ENCODE results near the gene STK32B.

The STK32B gene

GRCh38 chr4:5125321-5125720 lies 74.0 kb downstream of the STK32B start:
- no peak for DNase-seq (ENCODE audit: low read depth in 2 of 2)

GRCh38 chr4:5126231-5126630 lies 75.0 kb downstream of the STK32B start:
- no peak for DNase-seq (ENCODE audit: low read depth in 2 of 2)

- DNase-seq (ENCODE audit: low read depth in 2 of 2): no peak
Measured at GRCh38 chr4:5126857-5127256, 75.6 kb downstream of the STK32B start.

GRCh38 chr4:5127556-5127955 lies 76.3 kb downstream of the STK32B start:
- no peak for DNase-seq (ENCODE audit: low read depth in 2 of 2)

GRCh38 chr4:5128569-5128968 lies 77.3 kb downstream of the STK32B start:
- no peak for DNase-seq (ENCODE audit: low read depth in 2 of 2)

GRCh38 chr4:5133201-5133600 lies 81.9 kb downstream of the STK32B start:
- DNase-seq (ENCODE audit: low read depth in 2 of 2): no peak

GRCh38 chr4:5133933-5134594 lies 82.8 kb downstream of the STK32B start:
- no peak for DNase-seq (ENCODE audit: low read depth in 2 of 2)

GRCh38 chr4:5134620-5135019 lies 83.3 kb downstream of the STK32B start:
- DNase-seq (ENCODE audit: low read depth in 2 of 2): no peak

- DNase-seq (ENCODE audit: low read depth in 2 of 2): no peak
Measured at GRCh38 chr4:5137226-5137625, 85.9 kb downstream of the STK32B start.

- no peak for DNase-seq (ENCODE audit: low read depth in 2 of 2)
Measured at GRCh38 chr4:5137927-5138326, 86.6 kb downstream of the STK32B start.

GRCh38 chr4:5138389-5138788 lies 87.1 kb downstream of the STK32B start:
- DNase-seq (ENCODE audit: low read depth in 2 of 2): no peak

- no peak for DNase-seq (ENCODE audit: low read depth in 2 of 2)
Measured at GRCh38 chr4:5139141-5139540, 87.9 kb downstream of the STK32B start.

GRCh38 chr4:5141802-5142201 lies 90.5 kb downstream of the STK32B start:
- no peak for DNase-seq (ENCODE audit: low read depth in 2 of 2)

GRCh38 chr4:5142726-5143125 lies 91.4 kb downstream of the STK32B start:
- DNase-seq (ENCODE audit: low read depth in 2 of 2): no peak

- no peak for DNase-seq (ENCODE audit: low read depth in 2 of 2)
Measured at GRCh38 chr4:5143306-5143861, 92.1 kb downstream of the STK32B start.

- DNase-seq (ENCODE audit: low read depth in 2 of 2): no peak
Measured at GRCh38 chr4:5143940-5144339, 92.7 kb downstream of the STK32B start.

- DNase-seq (ENCODE audit: low read depth in 2 of 2): no peak
Measured at GRCh38 chr4:5144384-5144783, 93.1 kb downstream of the STK32B start.

- DNase-seq (ENCODE audit: low read depth in 2 of 2): no peak
Measured at GRCh38 chr4:5146248-5146647, 95.0 kb downstream of the STK32B start.

- DNase-seq (ENCODE audit: low read depth in 2 of 2): no peak
Measured at GRCh38 chr4:5152521-5152920, 101.2 kb downstream of the STK32B start.

GRCh38 chr4:5156682-5157081 lies 105.4 kb downstream of the STK32B start:
- DNase-seq (ENCODE audit: low read depth in 2 of 2): no peak

- no peak for DNase-seq (ENCODE audit: low read depth in 2 of 2)
Measured at GRCh38 chr4:5157791-5158770, 106.8 kb downstream of the STK32B start.

- DNase-seq (ENCODE audit: low read depth in 2 of 2): no peak
Measured at GRCh38 chr4:5158825-5159224, 107.5 kb downstream of the STK32B start.

GRCh38 chr4:5160668-5161067 lies 109.4 kb downstream of the STK32B start:
- DNase-seq (ENCODE audit: low read depth in 2 of 2): no peak
